H1 (cell line): ENCODE measurements around the gene GJA10. TPM values are rescaled to one million over a fixed set of nuclear protein-coding genes. Genes with fewer than 3 reads are reported as not detected.

Source experiments
- CTCF ChIA-PET: fragments of 300-600 bp; sonication (Branson Sonifier 250); formaldehyde crosslinking; loops from one replicate; lab custom pipeline; 2021; ENCODE audit not compliant: partially characterized antibody; lab: Charles Lee
- POLR2A ChIA-PET: fragments of 300-600 bp; sonication (Branson Sonifier 250); formaldehyde crosslinking; loops from one replicate; lab custom pipeline; 2021; ENCODE audit warnings: inconsistent platforms; ENCODE audit not compliant: partially characterized antibody; lab: Charles Lee
- DNase-seq, 2 experiments: peaks; one replicate each; pipeline versions ENCODE4 v3.0.0 to v3.0.0-alpha.2; 2010 to 2022; ENCODE audit warnings: low spot score in 2 of 2, low read depth in 1 of 2, mixed read lengths in 1 of 2
- FAIRE-seq: peaks from 2 replicates; lab custom pipeline; 2011; peaks lifted over from hg19 to GRCh38; lab: Jason Lieb, UNC
- H2AFZ ChIP-seq: 2 replicates; pipeline ENCODE4 v1.8.1; 2012; ENCODE audit warnings: low read length, inconsistent platforms
- H2AK5ac ChIP-seq: 2 replicates; pipeline ENCODE4 v1.6.1; 2013; ENCODE audit warnings: low read depth, low read length
- H2BK120ac ChIP-seq: replicated peaks from 2 replicates; pipeline ENCODE3; 2013; ENCODE audit warnings: low read depth, low read length, inconsistent platforms
- H2BK12ac ChIP-seq: 2 replicates; pipeline ENCODE4 v1.6.1; 2013; ENCODE audit warnings: low read depth, low read length
- H2BK15ac ChIP-seq: 2 replicates; pipeline ENCODE4 v1.6.1; 2013; ENCODE audit warnings: low read length
- H2BK20ac ChIP-seq: 2 replicates; pipeline ENCODE4 v1.6.1; 2013; ENCODE audit warnings: low read length
- H2BK5ac ChIP-seq: 2 replicates; pipeline ENCODE4 v1.6.1; 2013; ENCODE audit warnings: low read depth, low read length
- H3K14ac ChIP-seq: 2 replicates; pipeline ENCODE4 v1.6.1; 2013; ENCODE audit warnings: inconsistent platforms; ENCODE audit not compliant: insufficient read length
- H3K18ac ChIP-seq: 2 replicates; pipeline ENCODE4 v1.6.1; 2013; ENCODE audit warnings: low read length; ENCODE audit errors: extremely low read depth
- H3K23ac ChIP-seq: 2 replicates; pipeline ENCODE4 v1.6.1; 2013; ENCODE audit warnings: inconsistent platforms; ENCODE audit not compliant: insufficient read length
- H3K23me2 ChIP-seq: 2 replicates; pipeline ENCODE4 v1.6.1; 2013; ENCODE audit warnings: low read depth, low read length
- H3K27ac ChIP-seq: 2 replicates; pipeline ENCODE4 v1.6.1; 2011; ENCODE audit warnings: low read depth, low read length, inconsistent platforms
- H3K27me3 ChIP-seq, 4 experiments: replicated peaks in 1 of 4; 1 replicate in 1 of 4; 2 replicates in 3 of 4; pipeline versions ENCODE4 v1.6.1 to v1.8.1; 2011 to 2013; ENCODE audit warnings: low read length in 3 of 4, mild to moderate bottlenecking in 3 of 4, inconsistent platforms in 2 of 4, mixed read lengths in 2 of 4, moderate library complexity in 1 of 4; ENCODE audit not compliant: control insufficient read depth in 3 of 4, insufficient read depth in 3 of 4; ENCODE audit errors: extremely low read depth in 1 of 4
- H3K36me3 ChIP-seq, 4 experiments: 2 replicates each; pipeline versions ENCODE4 v1.6.1 to v1.8.1; 2011 to 2013; ENCODE audit warnings: mild to moderate bottlenecking in 4 of 4, low read length in 3 of 4, moderate library complexity in 2 of 4, control low read depth in 1 of 4, inconsistent platforms in 1 of 4; ENCODE audit not compliant: insufficient read depth in 4 of 4, control insufficient read depth in 2 of 4
- H3K4ac ChIP-seq: replicated peaks from 2 replicates; pipeline ENCODE3; 2013; ENCODE audit warnings: low read length, low read depth, mixed read lengths, inconsistent platforms; ENCODE audit not compliant: insufficient read length
- H3K4me1 ChIP-seq, 4 experiments: replicated peaks in 1 of 4; 1 replicate in 1 of 4; 2 replicates in 3 of 4; pipeline versions ENCODE4 v1.6.1 to v1.8.1; 2011 to 2013; ENCODE audit warnings: low read length in 3 of 4, inconsistent platforms in 2 of 4, mixed read lengths in 1 of 4; ENCODE audit not compliant: insufficient read depth in 4 of 4, control insufficient read depth in 3 of 4
- H3K4me2 ChIP-seq, 2 experiments: 2 replicates each; pipeline versions ENCODE4 v1.6.1 to v1.8.1; 2011 to 2013; ENCODE audit warnings: low read depth in 2 of 2, low read length in 2 of 2, control low read depth in 1 of 2, inconsistent platforms in 1 of 2, mild to moderate bottlenecking in 1 of 2; ENCODE audit not compliant: insufficient read depth in 1 of 2
- H3K4me3 ChIP-seq, 4 experiments: fragments of 200-600, 300-600 bp in 1 of 4; sonication (generic), shearing (Covaris generic), sonication (Bioruptor Twin) in 1 of 4; 2 replicates each; pipeline versions ENCODE4 v1.5.1 to v1.8.1; 2011 to 2016; ENCODE audit warnings: low read length in 4 of 4, low read depth in 3 of 4, control low read depth in 2 of 4, inconsistent platforms in 2 of 4, mild to moderate bottlenecking in 2 of 4, mixed read lengths in 1 of 4, moderate library complexity in 1 of 4; ENCODE audit not compliant: insufficient read depth in 2 of 4; ENCODE audit errors: extremely low read depth in 1 of 4
- H3K56ac ChIP-seq: replicated peaks from 2 replicates; pipeline ENCODE3; 2013; ENCODE audit warnings: low read depth, mild to moderate bottlenecking, mixed read lengths, low read length, inconsistent platforms; ENCODE audit not compliant: insufficient read length
- H3K79me1 ChIP-seq: 2 replicates; pipeline ENCODE4 v1.6.1; 2013; ENCODE audit warnings: low read depth, low read length, control low read depth
- H3K79me2 ChIP-seq, 2 experiments: 2 replicates each; pipeline versions ENCODE4 v1.6.1 to v1.8.1; 2012 to 2013; ENCODE audit warnings: low read length in 2 of 2, mild to moderate bottlenecking in 2 of 2, inconsistent platforms in 1 of 2; ENCODE audit not compliant: insufficient read depth in 2 of 2, control insufficient read depth in 1 of 2
- H3K9ac ChIP-seq, 4 experiments: replicated peaks in 1 of 4; 1 replicate in 1 of 4; 2 replicates in 3 of 4; pipeline versions ENCODE4 v1.6.1 to v1.8.1; 2011 to 2013; ENCODE audit warnings: low read depth in 3 of 4, low read length in 3 of 4, control low read depth in 2 of 4, mild to moderate bottlenecking in 2 of 4, moderate library complexity in 2 of 4, inconsistent platforms in 1 of 4; ENCODE audit errors: extremely low read depth in 1 of 4
- H3K9me3 ChIP-seq, 2 experiments: 2 replicates each; pipeline versions ENCODE4 v1.6.1 to v1.8.1; 2012 to 2013; ENCODE audit warnings: mild to moderate bottlenecking in 2 of 2, moderate library complexity in 2 of 2, control low read depth in 1 of 2, inconsistent platforms in 1 of 2, low read depth in 1 of 2, low read length in 1 of 2, mixed read lengths in 1 of 2; ENCODE audit not compliant: insufficient read depth in 2 of 2
- H4K20me1 ChIP-seq, 2 experiments: replicated peaks in 1 of 2; 2 replicates each; pipeline versions ENCODE3 to v1.8.1; 2011 to 2013; ENCODE audit warnings: inconsistent platforms in 2 of 2, low read length in 2 of 2, mild to moderate bottlenecking in 1 of 2; ENCODE audit not compliant: insufficient read depth in 2 of 2, control insufficient read depth in 1 of 2
- H4K5ac ChIP-seq: 2 replicates; pipeline ENCODE4 v1.6.1; 2013; ENCODE audit warnings: low read length, low read depth, mixed read lengths, inconsistent platforms; ENCODE audit not compliant: insufficient read length
- H4K8ac ChIP-seq: 2 replicates; pipeline ENCODE4 v1.8.0; 2013; ENCODE audit warnings: mild to moderate bottlenecking, moderate library complexity, low read length, inconsistent platforms; ENCODE audit not compliant: insufficient read depth; ENCODE audit errors: extremely low read depth
- H4K91ac ChIP-seq: replicated peaks from 2 replicates; pipeline ENCODE3; 2013; ENCODE audit warnings: low read length, mixed read lengths, inconsistent platforms; ENCODE audit not compliant: insufficient read length
- CHD1 ChIP-seq: IDR thresholded peaks from 2 replicates; pipeline ENCODE4 v1.6.1; 2012; ENCODE audit warnings: low read depth, low read length, improper control_type of control experiment
- GTF2F1 ChIP-seq: IDR thresholded peaks from 2 replicates; pipeline ENCODE4 v1.6.1; 2012; ENCODE audit warnings: low read depth, low read length, improper control_type of control experiment, borderline replicate concordance
- JUN ChIP-seq: IDR thresholded peaks from 2 replicates; pipeline ENCODE4 v1.6.1; 2011; ENCODE audit warnings: low read depth, mild to moderate bottlenecking, improper control_type of control experiment, low read length
- RBBP5 ChIP-seq: IDR thresholded peaks from 2 replicates; pipeline ENCODE4 v1.7.1; 2012; ENCODE audit warnings: low read depth, mild to moderate bottlenecking, inconsistent platforms, low read length, moderate library complexity, borderline replicate concordance
- WGBS, 2 experiments: shearing (Covaris generic) in 1 of 2; methylation state at CpG; one replicate each; pipeline versions ENCODE4 v1.1.6 to v1.1.7; 2013 to 2015; ENCODE audit warnings: low lambda C conversion rate in 2 of 2, mixed read lengths in 2 of 2, inconsistent platforms in 1 of 2, low coverage in 1 of 2, missing lambda C conversion rate in 1 of 2; ENCODE audit not compliant: insufficient replicate concordance in 2 of 2, insufficient coverage in 1 of 2, insufficient read length in 1 of 2; ENCODE audit errors: extremely low coverage in 1 of 2, missing lambda C conversion rate in 1 of 2; 5-methylcytosine and 5-hydroxymethylcytosine counted together
- polyA plus RNA-seq, 7 experiments: library from polyadenylated mRNA; depleted of rRNA in 3 of 7; stranded (reverse) in 5 of 7; unstranded in 2 of 7; fragments of >200 nt in 5 of 7; fragments of 200-250 nt in 2 of 7; gene quantifications; 1 replicate in 5 of 7; 2 replicates in 1 of 7; 4 replicates in 1 of 7; pipeline versions ENCODE4 v1.2.1 to v1.2.3, GENCODE V29; 2011 to 2013; ENCODE audit warnings: missing spikeins in 2 of 7, mixed read lengths in 2 of 7
- total RNA-seq: library from RNA; stranded (reverse); fragmentation: NEBNext Ultra II Directional; extraction: Animal tissue kit (Norgen Biotek cat#: 25700); gene quantifications from 2 replicates; pipeline ENCODE4 v1.2.1, GENCODE V29; 2021

GJA10 gene
- total and polyA plus RNA-seq, 2 of the 8 experiments (the other 6 are each of a cell fraction or from before 2014, with no cell fraction given), result 0.21 TPM; not detected in 1

GRCh38 chr6:89932245-89932802 lies 38.1 kb downstream of the GJA10 start:
- Histone ChIP-seq H3K4me2 (no peak overlapping the region), H3K4me1 (no peaks in the 10 kb centered on the region; a peak in 1 of 7 replicates), H2BK5ac (no peak overlapping the region), H3K18ac (no peak overlapping the region), H2BK12ac (no peak overlapping the region; the same call in 1 of the 2 replicates), H4K8ac (no peak overlapping the region), H4K20me1 (no peaks in the 10 kb centered on the region), H3K23ac (no peak overlapping the region), H3K9ac (no peak overlapping the region), H3K56ac (no peak overlapping the region), H3K14ac (no peak overlapping the region), H3K27ac (no peak overlapping the region), H2BK120ac (no peak overlapping the region), H3K4ac (no peak overlapping the region), H3K36me3 (peaks cover 0 to 5% (median 0%) of the 10 kb centered on the region in 4 experiments; a peak in 1 of 8 replicates), H3K27me3 (no peaks in the 10 kb centered on the region), H3K79me1 (no peaks in the 10 kb centered on the region), H2BK20ac (no peak overlapping the region), H3K4me3 (no peak overlapping the region), H2AFZ (no peak overlapping the region), H2AK5ac (no peak overlapping the region), H4K91ac (no peak overlapping the region), H2BK15ac (no peak overlapping the region), H3K79me2 (no peaks in the 10 kb centered on the region), H3K9me3 (no peaks in the 10 kb centered on the region), H4K5ac (no peak overlapping the region), H3K23me2 (no peaks in the 10 kb centered on the region)
- WGBS, 2 experiments, result 94% methylated on average over 18 of the region's 22 CpGs; no CpG with 5 or more reads in 1 of the 2 experiments
- ChIA-PET CTCF (interaction anchor here (1.2 kb wide), 1 partner anchor 449 kb away, joined by 3 read pairs; no protein-coding TSS in a partner anchor), POLR2A (no interaction called here)
- TF ChIP-seq RBBP5 (no peak), GTF2F1 (no peak), CHD1 (no peak), JUN (no peak)
- FAIRE-seq, result no peak
- DNase-seq, result peak in 1 of 2 experiments; percentile 32
